Thyroid gland (tissue), 4 donors: Measurements from ENCODE around the gene MRM1.

Experiments used
- CTCF ChIP-seq, 6 experiments: fragments of 200-600 bp in 3 of 6; fragments of 450-650 bp in 3 of 6; sonication (generic) in 3 of 6; IDR thresholded peaks; one replicate each; pipeline ENCODE4 v1.5.1; 2016 to 2019; ENCODE audit warnings: antibody characterized with exemption in 6 of 6, mild to moderate bottlenecking in 2 of 6, inconsistent platforms in 1 of 6, moderate library complexity in 1 of 6
- POLR2A ChIP-seq, 2 donors: fragments of 450-650 bp; IDR thresholded peaks; one replicate each; pipeline ENCODE4 v1.6.1; 2017; ENCODE audit warnings: antibody characterized with exemption in 2 of 2, mild to moderate bottlenecking in 2 of 2, moderate library complexity in 1 of 2

DNA sequence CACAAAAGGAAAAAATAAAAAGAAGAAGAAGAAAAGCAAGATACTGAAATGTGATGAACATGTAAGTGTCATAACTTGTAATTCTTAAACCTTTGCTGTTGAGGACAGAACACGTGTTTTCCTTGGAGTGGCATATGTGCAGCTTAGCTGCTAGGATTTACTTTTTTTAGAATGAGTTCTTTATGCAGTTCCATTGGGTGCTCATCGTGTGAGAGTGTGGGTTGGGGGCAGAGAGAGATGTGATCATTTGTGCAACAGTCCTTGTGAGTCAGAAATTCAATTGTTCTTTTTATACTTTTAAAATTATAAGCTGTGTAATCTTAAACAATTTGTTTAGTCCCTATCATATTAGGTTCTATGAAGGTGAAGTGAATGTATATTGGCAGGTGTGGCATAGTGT, 15.2 kb upstream of the MRM1 start:
- TF ChIP-seq CTCF (IDR thresholded peaks at IDR 0.05) = no peak
- no peak for TF ChIP-seq POLR2A (IDR thresholded peaks at IDR 0.05)
